Measurements from ENCODE around the gene MSANTD2. TPM values are rescaled to one million over a fixed set of nuclear protein-coding genes. Genes with fewer than 3 reads are reported as not detected.
A peak's percentile ranks its signal among the peaks of the same experiment; 100 is the strongest.

The MSANTD2 gene
- total and polyA plus RNA-seq, 9 of the 15 experiments (the other 6 are each of a cell fraction or from before 2014, with no cell fraction given), result 1.3 to 9.9 (median 5.3) TPM

DNA sequence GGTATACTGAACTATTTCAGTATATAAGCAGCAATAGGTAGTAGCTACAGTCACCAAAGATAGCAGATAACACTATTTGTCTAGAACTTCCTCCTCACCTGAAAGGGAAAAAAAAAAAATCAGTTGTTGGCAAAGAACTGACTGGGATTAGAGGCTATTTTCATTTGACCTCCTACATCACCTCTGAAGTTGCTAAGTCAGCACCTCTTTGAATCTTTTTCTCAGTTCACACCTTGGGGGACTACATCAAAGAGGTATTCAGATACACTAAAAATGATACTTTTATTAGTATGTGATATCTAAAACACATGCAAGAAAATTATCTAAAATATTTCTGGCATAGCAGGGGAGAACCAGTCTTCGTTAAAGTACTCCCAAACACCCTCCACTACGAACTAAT, 16.2 kb downstream of the MSANTD2 start:
- Histone ChIP-seq H3K4me3 (no peak overlapping the region), H3K27me3 (ENCODE audit: control insufficient read depth in 2 of 2, insufficient read depth in 2 of 2, low read length in 2 of 2) (no peaks in the 10 kb centered on the region), H2AFZ (ENCODE audit: low read depth, low read length) (no peak overlapping the region), H3K4me1 (replicated peaks in 1 of 2; ENCODE audit: control insufficient read depth in 2 of 2, insufficient read depth in 2 of 2, low read length in 2 of 2) (no peaks in the 10 kb centered on the region), H3K4me2 (ENCODE audit: insufficient read depth, low read length) (no peak overlapping the region), H3K9me3 (replicated peaks; ENCODE audit: control insufficient read depth, insufficient read depth, low read depth, low read length) (no peaks in the 10 kb centered on the region), H3K9me1 (ENCODE audit: control insufficient read depth, insufficient read depth, low read length) (no peaks in the 10 kb centered on the region), H3K9ac (ENCODE audit: insufficient read depth in 1 of 2, low read depth in 2 of 2, low read length in 2 of 2) (no peak overlapping the region), H4K20me1 (replicated peaks; ENCODE audit: control insufficient read depth, insufficient read depth, low read length) (no peaks in the 10 kb centered on the region), H3K27ac (ENCODE audit: extremely low read depth, low read depth, low read length) (no peak overlapping the region), H3K36me3 (ENCODE audit: control insufficient read depth, insufficient read depth, low read length) (no peaks in the 10 kb centered on the region), H3K79me2 (ENCODE audit: control insufficient read depth, insufficient read depth, low read length) (no peaks in the 10 kb centered on the region)
- peak; percentile 34 for TF ChIP-seq C11orf30 (IDR thresholded peaks at IDR 0.05; ENCODE audit: low read depth)
- TF ChIP-seq, protein P1, sequence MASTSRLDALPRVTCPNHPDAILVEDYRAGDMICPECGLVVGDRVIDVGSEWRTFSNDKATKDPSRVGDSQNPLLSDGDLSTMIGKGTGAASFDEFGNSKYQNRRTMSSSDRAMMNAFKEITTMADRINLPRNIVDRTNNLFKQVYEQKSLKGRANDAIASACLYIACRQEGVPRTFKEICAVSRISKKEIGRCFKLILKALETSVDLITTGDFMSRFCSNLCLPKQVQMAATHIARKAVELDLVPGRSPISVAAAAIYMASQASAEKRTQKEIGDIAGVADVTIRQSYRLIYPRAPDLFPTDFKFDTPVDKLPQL (IDR thresholded peaks at IDR 0.05; ENCODE audit: extremely low read depth, insufficient read length), result no peak
- no peak for TF ChIP-seq HNRNPLL (IDR thresholded peaks at IDR 0.05; ENCODE audit: low read depth, low read length, poor library complexity, severe bottlenecking)
- TF ChIP-seq ZNF316 (IDR thresholded peaks at IDR 0.05), result peak; percentile 53; the same call in 1 of the 2 replicates
- CTCF ChIA-PET (ENCODE audit: low intra/inter-chr PET ratio), result interaction anchor here (0.6 kb wide), 1 partner anchor 54 kb away, joined by 3 read pairs; no protein-coding TSS in a partner anchor
- WGBS (ENCODE audit: insufficient coverage, low coverage, missing lambda C conversion rate), result 96% methylated on average over 2 of the region's 2 CpGs
- BruUV-seq (replicated peaks), result no TSS peak
- FAIRE-seq (no peak), ATAC-seq (no peak), DNase-seq (ENCODE audit: extremely low read depth in 1 of 4, low spot score in 3 of 4) (no peak)
- intact Hi-C loops (cut with micrococcal nuclease), result no loop called here
- POLR2A ChIA-PET, result no interaction called here
- in situ Hi-C loops (cut with MboI), result no loop called here

DNA sequence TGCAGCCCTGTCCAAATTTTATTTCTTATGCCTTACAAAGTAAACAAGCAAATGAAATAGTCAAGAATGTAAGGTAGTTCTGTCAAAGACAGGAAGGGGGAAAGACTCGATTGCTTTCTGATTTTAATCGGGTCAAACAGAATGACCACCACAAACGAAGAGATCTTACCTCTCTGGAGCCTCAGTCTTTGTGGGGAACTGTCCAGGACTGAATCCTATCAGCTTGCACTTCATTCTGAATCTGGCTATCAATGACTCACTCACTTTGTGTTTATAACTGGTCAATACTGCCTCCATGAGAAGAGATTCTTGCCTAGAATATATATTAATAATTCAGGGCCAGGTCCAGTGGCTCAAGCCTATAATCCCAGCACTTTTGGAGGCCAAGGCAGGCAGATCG, 17.2 kb downstream of the MSANTD2 start:
- FAIRE-seq, result no peak
- H3K4me1 ChIP-seq (replicated peaks in 1 of 2; ENCODE audit: control insufficient read depth in 2 of 2, insufficient read depth in 2 of 2, low read length in 2 of 2), result no peaks in the 10 kb centered on the region
- TF ChIP-seq, protein P2, sequence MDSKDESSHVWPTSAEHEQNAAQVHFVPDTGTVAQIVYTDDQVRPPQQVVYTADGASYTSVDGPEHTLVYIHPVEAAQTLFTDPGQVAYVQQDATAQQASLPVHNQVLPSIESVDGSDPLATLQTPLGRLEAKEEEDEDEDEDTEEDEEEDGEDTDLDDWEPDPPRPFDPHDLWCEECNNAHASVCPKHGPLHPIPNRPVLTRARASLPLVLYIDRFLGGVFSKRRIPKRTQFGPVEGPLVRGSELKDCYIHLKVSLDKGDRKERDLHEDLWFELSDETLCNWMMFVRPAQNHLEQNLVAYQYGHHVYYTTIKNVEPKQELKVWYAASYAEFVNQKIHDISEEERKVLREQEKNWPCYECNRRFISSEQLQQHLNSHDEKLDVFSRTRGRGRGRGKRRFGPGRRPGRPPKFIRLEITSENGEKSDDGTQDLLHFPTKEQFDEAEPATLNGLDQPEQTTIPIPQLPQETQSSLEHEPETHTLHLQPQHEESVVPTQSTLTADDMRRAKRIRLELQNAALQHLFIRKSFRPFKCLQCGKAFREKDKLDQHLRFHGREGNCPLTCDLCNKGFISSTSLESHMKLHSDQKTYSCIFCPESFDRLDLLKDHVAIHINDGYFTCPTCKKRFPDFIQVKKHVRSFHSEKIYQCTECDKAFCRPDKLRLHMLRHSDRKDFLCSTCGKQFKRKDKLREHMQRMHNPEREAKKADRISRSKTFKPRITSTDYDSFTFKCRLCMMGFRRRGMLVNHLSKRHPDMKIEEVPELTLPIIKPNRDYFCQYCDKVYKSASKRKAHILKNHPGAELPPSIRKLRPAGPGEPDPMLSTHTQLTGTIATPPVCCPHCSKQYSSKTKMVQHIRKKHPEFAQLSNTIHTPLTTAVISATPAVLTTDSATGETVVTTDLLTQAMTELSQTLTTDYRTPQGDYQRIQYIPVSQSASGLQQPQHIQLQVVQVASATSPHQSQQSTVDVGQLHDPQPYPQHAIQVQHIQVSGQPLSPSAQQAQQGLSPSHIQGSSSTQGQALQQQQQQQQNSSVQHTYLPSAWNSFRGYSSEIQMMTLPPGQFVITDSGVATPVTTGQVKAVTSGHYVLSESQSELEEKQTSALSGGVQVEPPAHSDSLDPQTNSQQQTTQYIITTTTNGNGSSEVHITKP (IDR thresholded peaks at IDR 0.05; ENCODE audit: partially characterized antibody), result no peak
- TF ChIP-seq FOXA1 (IDR thresholded peaks at IDR 0.05; ENCODE audit: borderline replicate concordance) (no peak), CBX5 (IDR thresholded peaks at IDR 0.05; ENCODE audit: borderline replicate concordance, low read depth) (no peak), TEAD4 (IDR thresholded peaks at IDR 0.05; ENCODE audit: low read length) (no peak), TEAD4 (CRISPR knock-in tag; IDR thresholded peaks at IDR 0.05; ENCODE audit: borderline replicate concordance) (no peak)
- TF ChIP-seq, protein P3, sequence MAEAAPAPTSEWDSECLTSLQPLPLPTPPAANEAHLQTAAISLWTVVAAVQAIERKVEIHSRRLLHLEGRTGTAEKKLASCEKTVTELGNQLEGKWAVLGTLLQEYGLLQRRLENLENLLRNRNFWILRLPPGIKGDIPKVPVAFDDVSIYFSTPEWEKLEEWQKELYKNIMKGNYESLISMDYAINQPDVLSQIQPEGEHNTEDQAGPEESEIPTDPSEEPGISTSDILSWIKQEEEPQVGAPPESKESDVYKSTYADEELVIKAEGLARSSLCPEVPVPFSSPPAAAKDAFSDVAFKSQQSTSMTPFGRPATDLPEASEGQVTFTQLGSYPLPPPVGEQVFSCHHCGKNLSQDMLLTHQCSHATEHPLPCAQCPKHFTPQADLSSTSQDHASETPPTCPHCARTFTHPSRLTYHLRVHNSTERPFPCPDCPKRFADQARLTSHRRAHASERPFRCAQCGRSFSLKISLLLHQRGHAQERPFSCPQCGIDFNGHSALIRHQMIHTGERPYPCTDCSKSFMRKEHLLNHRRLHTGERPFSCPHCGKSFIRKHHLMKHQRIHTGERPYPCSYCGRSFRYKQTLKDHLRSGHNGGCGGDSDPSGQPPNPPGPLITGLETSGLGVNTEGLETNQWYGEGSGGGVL (CRISPR knock-in tag; IDR thresholded peaks at IDR 0.05), result no peak

More for the DNA sequence above, 17.2 kb downstream of the MSANTD2 start:
- Histone ChIP-seq H3K4me3 (no peak overlapping the region), H3K36me3 (ENCODE audit: control insufficient read depth, insufficient read depth, low read length) (no peaks in the 10 kb centered on the region), H3K9ac (ENCODE audit: insufficient read depth in 1 of 2, low read depth in 2 of 2, low read length in 2 of 2) (no peak overlapping the region), H3K27ac (ENCODE audit: extremely low read depth, low read depth, low read length) (no peak overlapping the region), H2AFZ (ENCODE audit: low read depth, low read length) (no peak overlapping the region), H4K20me1 (replicated peaks; ENCODE audit: control insufficient read depth, insufficient read depth, low read length) (no peaks in the 10 kb centered on the region), H3K9me1 (ENCODE audit: control insufficient read depth, insufficient read depth, low read length) (no peaks in the 10 kb centered on the region), H3K4me2 (ENCODE audit: insufficient read depth, low read length) (no peak overlapping the region), H3K79me2 (ENCODE audit: control insufficient read depth, insufficient read depth, low read length) (no peaks in the 10 kb centered on the region), H3K27me3 (ENCODE audit: control insufficient read depth in 2 of 2, insufficient read depth in 2 of 2, low read length in 2 of 2) (no peaks in the 10 kb centered on the region), H3K9me3 (replicated peaks; ENCODE audit: control insufficient read depth, insufficient read depth, low read depth, low read length) (no peaks in the 10 kb centered on the region)
- 47% methylated on average over 4 of the region's 4 CpGs for WGBS (ENCODE audit: insufficient coverage, low coverage, missing lambda C conversion rate)
- in situ Hi-C loops (cut with MboI) (no loop called here), intact Hi-C loops (cut with micrococcal nuclease) (no loop called here)
- POLR2A ChIA-PET, result interaction anchor here (0.7 kb wide), 1 partner anchor 103 kb away, joined by 3 read pairs; no protein-coding TSS in a partner anchor
- ATAC-seq, result no peak
- no TSS peak for BruUV-seq (replicated peaks)
- DNase-seq (ENCODE audit: extremely low read depth in 1 of 4, low spot score in 3 of 4), result no peak
- CTCF ChIA-PET (ENCODE audit: low intra/inter-chr PET ratio), result no interaction called here
